Brain pericyte (primary cell): ENCODE data around the gene KCNA2.

Experiments used
- DNase-seq: peaks from one replicate; pipeline ENCODE4 v3.0.0-alpha.2; 2012; ENCODE audit warnings: low read depth, low spot score

The KCNA2 gene

DNA sequence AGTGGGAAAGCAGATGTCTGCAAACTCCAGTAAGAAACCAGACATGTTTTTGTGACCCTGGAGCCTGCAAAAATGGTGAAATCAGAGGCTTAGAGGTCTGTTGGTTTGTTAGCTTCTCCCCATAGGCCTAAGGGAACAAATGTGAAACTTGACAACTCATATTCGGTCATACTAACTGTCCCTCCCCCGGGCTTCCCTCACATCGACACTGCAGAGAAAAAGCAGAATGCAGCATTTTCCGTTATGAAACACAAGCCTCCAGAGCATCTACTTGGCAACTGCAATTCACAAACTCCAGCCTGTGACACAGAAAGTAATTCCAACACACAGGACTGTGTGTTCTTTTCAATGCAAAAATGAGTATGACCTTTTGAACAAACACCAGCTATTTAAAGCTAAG lies 3.7 kb downstream of the KCNA2 start:
- DNase-seq: no peak

DNA sequence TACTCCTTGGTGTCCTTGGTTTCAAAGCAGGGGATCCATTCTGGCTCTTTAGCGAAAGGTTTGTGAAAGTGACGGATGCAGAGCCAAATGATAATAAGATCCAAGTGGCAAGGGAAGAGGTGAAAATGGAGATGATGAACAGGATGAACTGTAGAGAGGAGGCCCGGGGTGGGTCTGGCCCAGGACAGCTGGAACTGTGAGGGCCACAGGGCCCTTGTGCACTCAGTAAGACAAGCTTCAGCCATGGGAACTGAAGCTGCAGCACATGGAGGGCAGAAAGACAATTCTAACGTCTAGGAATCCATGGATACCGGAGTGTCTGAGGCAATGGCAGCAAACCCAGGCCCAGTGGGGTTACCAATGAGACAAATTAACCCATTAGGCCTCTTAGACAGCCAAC lies 4.8 kb downstream of the KCNA2 start:
- DNase-seq: no peak

GRCh38 chr1:110600716-110601115 lies 5.4 kb downstream of the KCNA2 start:
- DNase-seq: no peak

DNA sequence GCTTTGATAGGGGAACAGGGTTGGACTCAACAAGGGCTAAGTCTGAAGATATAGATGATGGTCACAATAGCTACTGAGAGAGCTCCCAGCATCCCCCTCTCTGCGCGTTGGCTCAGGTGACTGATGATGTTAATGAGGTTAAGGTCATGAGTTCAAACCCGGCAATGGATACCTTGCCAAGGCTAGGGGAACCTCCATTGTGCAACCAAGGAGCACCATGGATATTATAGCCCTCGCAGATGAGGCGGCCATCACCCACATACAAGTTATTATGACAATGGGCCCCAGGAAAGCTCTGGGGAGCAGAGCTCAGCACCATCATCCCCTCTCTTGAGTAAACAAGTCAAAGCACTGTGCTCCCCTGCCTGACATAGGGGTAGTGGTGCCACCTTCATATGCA lies 8.2 kb downstream of the KCNA2 start:
- no peak for DNase-seq

DNA sequence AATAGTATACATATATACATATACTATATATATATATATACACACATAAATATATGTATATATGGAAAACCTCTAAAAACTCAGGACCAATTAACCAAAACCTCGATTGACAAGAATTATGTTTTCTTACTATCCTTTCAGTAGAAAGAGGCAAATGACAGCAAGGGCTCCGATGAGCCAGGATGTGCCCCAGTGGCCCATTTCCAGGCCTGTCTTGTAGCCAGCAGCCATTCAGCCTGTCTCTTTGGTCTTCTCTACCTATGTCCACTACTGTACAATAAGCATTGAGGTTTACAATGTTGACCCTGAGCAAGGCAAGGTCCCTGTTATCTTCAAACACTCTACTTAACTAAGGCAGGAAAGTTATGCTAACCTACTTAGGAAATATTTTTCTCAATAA lies 9.8 kb downstream of the KCNA2 start:
- no peak for DNase-seq

DNA sequence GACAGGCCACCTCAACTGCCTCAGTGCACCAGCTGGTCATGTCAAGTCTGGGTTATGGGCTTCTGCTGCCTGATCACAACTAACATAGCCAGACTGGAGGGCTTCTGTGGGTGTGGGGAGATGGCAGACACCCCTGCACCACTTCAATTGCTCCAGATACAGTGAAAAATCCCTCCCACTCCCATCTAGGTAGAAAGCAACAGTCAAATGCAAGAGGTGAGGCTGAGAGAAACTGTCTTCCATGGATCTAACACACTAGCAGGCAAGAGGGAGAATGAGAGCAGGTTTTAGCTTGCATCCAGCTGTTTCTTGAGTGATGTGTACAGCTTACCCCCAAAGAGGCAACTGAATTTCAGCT lies 10.8 kb downstream of the KCNA2 start:
- DNase-seq: no peak

GRCh38 chr1:110594456-110595352 lies 11.5 kb downstream of the KCNA2 start:
- DNase-seq: no peak

DNA sequence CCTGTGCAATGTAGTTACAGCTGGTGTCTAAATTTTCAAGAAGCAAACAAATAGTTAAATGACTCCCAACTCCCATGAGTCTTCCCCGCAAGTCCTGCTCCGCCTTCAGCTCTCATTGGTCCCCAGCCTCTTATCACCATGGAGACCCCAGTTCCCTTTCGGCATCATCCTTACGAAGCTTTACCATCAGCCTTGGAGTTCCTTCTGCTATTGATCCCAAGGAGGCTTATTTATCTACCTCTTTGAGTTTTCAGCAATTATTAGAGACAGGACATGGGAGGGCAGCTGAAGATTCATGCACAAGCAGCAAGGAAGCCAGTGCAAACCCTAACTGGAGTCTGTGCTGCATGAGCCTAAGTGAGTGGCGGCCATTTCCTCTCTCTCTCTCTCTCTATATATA lies 12.3 kb downstream of the KCNA2 start:
- DNase-seq: no peak

DNA sequence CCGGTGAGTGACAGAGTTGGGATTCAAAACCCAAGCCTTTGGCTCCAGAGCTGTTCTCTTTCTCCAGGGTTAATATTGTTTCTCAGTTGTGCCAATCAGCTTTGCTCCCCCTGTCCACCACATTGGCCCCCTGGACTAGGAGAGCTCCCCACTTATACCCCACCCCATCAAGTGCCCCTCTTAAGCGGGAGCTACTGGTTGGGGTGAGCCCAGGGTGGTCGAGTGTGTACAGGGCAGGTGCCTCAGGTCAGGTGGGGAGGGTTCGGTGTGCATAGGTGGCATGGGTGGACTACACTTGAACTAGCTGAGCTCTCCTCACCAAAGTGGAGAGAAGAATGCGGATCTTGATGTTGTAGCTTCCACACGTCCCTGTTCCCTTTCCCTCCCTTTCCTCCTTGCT lies 14.2 kb downstream of the KCNA2 start:
- no peak for DNase-seq

DNA sequence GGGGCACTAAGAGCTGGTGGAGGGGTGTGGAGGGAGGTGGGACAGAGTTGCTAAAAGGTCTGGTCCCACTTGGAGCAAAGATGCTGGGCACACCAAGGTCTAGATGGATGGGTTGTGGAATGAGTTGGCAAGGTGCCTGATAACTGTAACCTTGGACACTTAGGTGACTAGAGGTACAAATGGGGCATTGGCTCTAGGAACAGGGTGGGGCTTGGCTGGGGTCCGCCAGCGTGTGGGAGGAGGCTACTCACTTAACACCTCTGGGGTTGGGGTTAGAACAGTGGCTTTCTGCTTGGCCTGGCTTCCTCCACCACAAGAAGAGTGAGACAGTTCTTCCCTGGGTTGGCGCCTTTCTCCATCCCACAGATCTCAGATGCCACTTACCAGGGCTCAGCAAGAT lies 17.2 kb downstream of the KCNA2 start:
- no peak for DNase-seq

DNA sequence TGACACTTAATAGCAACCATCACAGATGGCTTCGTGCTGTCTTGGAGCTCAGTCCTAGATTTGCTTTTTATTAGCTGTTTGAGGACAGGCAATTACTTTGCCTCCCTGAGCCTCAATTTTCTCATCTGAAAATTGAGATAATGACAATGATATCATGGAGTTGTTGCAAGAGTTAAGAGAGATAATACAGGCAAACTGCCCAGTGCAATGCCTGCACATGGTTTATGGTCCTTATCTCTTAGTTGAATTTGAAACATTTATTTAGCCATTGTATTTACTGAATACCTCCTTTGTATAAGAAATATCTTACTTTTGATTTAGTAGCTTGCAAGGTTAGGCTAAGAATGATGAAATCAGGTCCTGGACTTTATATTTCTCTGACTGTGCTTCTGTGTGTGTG lies 17.7 kb downstream of the KCNA2 start:
- no peak for DNase-seq

- DNase-seq: no peak
These were observed 18.3 kb downstream of the KCNA2 start for GRCh38 chr1:110587906-110588305.

GRCh38 chr1:110585481-110585880 lies 20.7 kb downstream of the KCNA2 start:
- DNase-seq: no peak

- DNase-seq: no peak
These were observed 22.1 kb downstream of the KCNA2 start for GRCh38 chr1:110584045-110584444.

DNA sequence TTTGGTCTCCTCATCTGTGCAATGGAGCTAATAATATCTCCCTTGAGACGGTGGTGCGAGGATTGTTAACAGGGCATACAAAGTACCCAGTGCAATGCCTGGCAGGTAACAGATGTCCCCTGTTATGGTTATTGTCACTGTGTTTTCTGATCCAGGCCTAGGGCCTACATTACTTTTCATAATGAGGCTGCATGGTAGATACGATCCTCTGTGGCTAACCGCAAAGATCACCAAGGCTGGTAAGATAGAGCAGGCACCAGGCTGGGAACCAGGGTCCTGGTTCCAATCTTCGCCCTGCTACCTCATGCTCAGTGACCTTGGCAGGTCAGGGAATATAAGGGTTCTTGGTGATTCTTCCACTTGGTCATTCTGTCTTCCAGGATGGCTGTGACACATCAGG lies 22.7 kb downstream of the KCNA2 start:
- DNase-seq: no peak

GRCh38 chr1:110582378-110582777 lies 23.8 kb downstream of the KCNA2 start:
- DNase-seq: no peak

DNA sequence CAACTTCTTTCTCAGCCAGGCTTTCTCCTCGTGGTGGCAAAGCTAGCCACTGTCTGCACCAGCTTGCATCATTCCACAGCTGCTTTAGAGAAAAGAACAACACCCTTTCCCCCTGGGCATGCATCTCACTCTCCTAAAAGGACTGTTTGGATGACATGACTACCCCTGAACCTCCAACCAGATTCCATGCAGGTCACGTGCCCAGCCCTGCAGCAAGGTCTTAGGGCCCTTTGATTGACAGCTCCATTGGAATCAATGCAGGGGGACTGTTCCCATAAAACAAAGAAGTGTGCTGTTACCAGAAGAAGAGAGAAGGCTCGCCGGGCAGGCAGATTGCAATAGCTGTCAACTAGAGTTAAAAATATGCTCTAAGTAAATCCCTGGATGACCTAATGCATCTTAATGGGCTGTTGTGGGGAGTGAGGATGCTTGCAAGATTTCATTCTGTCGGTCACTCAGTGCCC lies 24.4 kb downstream of the KCNA2 start:
- DNase-seq: no peak

DNA sequence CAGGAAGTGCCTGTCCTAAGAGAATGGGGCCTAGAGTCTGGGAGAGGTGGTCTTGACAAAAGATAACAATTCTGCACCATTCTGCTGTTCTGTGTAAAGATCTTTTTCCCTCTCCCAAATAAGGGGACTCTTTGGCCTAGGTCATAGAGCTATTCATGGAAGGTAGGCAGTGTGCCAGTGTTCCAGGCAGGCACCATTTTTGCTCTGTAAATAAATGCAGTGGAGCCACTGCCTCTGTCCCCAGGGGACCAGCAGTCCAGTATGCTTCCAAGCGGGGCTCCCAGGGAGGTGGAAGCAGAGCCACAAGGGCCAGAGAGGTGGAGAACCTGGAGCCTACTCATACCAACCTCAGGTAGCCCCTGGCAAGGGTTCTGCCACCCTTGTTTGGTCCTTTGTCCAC lies 25.9 kb downstream of the KCNA2 start:
- no peak for DNase-seq

GRCh38 chr1:110579460-110579859 lies 26.7 kb downstream of the KCNA2 start:
- no peak for DNase-seq

DNA sequence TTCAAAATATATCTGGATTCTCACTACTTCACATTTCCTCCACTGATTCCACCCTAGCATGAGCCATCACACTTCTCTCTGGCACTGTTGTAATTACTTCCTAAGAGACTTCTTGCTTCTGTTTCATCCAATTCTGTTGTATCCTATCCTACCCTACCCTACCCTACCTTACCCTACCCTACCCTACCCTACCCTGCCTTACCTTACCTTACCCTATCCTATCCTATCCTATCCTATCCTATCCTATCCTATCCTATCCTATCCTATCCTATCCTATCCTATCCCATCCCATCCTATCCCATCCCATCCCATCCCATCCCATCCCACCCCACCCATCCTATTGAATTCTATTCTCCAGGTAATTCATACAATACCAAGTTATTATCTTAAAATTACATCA lies 29.7 kb downstream of the KCNA2 start:
- DNase-seq: no peak

DNA sequence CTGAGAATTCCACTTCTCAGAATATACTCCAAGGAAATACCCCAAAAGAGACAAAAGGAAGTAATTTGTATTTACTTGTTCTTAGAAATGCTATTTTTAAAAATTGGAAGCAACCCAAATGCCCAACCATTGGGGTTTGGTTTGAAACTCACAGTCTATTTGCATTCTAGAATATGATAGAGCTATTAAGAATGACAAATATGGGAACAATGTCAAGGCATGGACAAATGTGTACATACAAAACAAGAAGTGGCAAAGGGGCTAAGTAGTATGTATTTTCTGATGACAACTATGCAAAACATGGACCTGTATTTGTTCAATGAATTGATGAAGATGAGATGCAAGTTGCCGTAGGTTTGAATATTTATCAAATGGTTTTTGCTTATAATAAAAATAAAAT lies 32.8 kb downstream of the KCNA2 start:
- DNase-seq: no peak

GRCh38 chr1:110572751-110573150 lies 33.4 kb downstream of the KCNA2 start:
- DNase-seq: no peak

DNA sequence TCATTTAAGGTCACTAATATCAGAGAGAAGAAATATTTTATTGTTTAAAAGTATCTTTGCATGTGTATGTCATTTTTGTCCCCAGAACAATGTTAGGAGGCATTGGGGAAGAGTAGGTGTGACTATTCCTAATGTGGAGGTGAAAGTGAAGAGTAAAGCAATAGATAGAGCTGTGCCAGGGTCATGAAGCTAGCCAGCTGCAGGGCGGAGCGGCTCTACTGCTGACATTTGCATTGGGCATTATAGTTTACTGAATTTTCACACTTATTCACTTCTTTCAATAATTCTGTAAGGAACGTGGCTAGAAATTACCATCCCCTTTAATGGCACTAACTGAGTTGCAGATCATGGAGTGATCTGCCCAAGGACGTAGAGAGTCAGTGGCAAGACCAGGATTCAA lies 35.3 kb downstream of the KCNA2 start:
- no peak for DNase-seq

DNA sequence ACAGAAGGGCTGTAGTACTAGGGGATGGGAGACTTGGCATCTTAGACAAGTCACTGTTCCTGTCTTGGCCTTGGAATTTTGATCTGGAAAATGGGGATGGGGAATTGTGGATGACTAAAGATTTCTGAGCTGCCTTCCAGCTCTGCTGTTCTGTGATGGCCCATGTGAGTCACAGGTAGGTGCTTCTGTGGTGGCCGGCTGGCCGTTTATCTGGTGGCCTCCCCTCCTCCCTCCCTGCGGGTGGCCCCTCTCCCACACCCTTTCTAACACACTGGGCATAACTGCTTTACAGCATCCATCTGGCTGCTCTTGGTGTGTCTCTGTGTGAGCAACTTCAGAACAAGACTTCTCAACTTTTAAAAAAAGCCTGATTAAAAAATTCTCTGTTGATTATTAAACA lies 35.9 kb downstream of the KCNA2 start:
- no peak for DNase-seq
